Right cardiac atrium (tissue), 5 donors: Measurements from ENCODE around the gene ZNF628. TPM values are rescaled to one million over a fixed set of nuclear protein-coding genes. Genes with fewer than 3 reads are reported as not detected.
A peak's percentile ranks its signal among the peaks of the same experiment; 100 is the strongest.

Experiments used
- ATAC-seq, 2 donors: fragments of 200-7000 bp; cut with Tn5 transposase; one replicate each; pipeline versions ENCODE4 v1.8.0 to v1.9.1; 2020; ENCODE audit warnings: moderate library complexity in 2 of 2, mild to moderate bottlenecking in 1 of 2
- DNase-seq, 3 donors: peaks; one replicate each; pipeline ENCODE4 v3.0.0-alpha.2; 2020
- H3K27ac ChIP-seq: one replicate; pipeline ENCODE4 v1.5.1; 2013; ENCODE audit warnings: mild to moderate bottlenecking, low read length, control low read depth, moderate library complexity
- H3K27me3 ChIP-seq: one replicate; pipeline ENCODE4 v1.6.1; 2013; ENCODE audit not compliant: control insufficient read depth, insufficient read depth
- H3K4me1 ChIP-seq: one replicate; pipeline ENCODE4 v1.6.1; 2013; ENCODE audit warnings: low read length; ENCODE audit not compliant: control insufficient read depth, insufficient read depth
- H3K4me3 ChIP-seq: one replicate; pipeline ENCODE4 v1.5.1; 2013; ENCODE audit warnings: low read length, control low read depth
- H3K9me3 ChIP-seq: one replicate; pipeline ENCODE4 v1.6.1; 2013; ENCODE audit warnings: low read length; ENCODE audit not compliant: control insufficient read depth
- WGBS: extraction: QIAGEN DNeasy Blood & Tissue Kit; methylation state at CpG from one replicate; pipeline ENCODE4 v1.1.7; 2013; 5-methylcytosine and 5-hydroxymethylcytosine counted together
- intact Hi-C, 4 donors: fragments of 100-400 bp; cut with DNase I; formaldehyde crosslinking; loops; one replicate each; pipeline versions ENCODE4 v1.11.0 to v1.14.0; 2022 to 2023
- polyA plus RNA-seq: library from polyadenylated mRNA; stranded (reverse); fragments of 200-250 nt; gene quantifications from one replicate; pipeline ENCODE4 v1.2.3, GENCODE V29; 2013
- total RNA-seq, 4 donors: library from RNA; stranded (reverse); fragmentation: NEBNext Ultra II Directional; extraction: Animal tissue kit (Norgen Biotek cat#: 25700); gene quantifications; one replicate each; pipeline ENCODE4 v1.2.1, GENCODE V29; 2021
- donor health status: healthy with polysubstance abuse.
- donor health status: DM: no; HTN: yes; CAD: no.
- donor health status: DM: no; HTN: no; CAD: no.
- donor health status: DM: no; HTN: yes; CAD: no; lungs with severe emphysema.
- donor health status: DM: yes; HTN: yes; CAD: no.

Gene ZNF628
- total and polyA plus RNA-seq, 5 donors: 5.6 to 8.1 (median 6.7) TPM

DNA sequence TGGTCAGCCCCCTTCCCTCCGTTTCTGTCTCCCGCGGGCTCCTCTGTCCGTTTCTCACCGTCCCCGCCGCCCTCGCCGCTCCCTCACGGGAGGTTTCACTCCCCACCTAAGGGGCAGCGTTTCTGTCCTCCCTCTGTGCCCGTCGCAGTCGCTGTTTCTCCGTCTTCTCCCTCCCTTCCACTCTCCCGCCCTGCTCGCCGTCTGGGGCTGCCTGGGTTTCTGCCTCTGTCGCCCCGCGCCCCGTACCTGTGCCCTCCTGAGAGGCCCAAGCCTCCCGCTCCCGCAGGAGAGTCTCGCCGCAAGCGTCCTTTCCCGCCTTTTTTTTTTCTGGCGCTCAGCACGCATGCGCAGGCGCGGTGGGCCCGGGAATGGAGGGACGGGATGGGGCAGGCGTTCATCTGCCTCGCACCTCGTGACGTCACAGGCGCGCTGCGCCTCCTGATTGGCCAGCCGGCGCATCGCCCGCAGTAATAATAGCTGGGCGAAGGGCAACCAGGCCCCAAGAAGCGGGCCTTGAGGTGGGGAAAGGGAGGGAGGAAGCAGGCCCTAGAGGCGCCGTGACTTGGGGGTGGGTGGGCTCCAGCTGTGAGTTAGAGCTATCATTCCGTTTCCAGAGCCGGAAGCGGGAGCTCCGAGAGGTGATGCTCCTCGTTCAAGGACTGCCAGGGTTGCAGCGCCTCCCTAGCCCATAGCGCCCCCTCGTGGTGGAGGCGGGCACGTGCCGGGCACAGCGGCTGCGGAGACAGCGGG is 27.3 kb downstream of the ZNF628 start:
- Histone ChIP-seq H3K27me3 (no peaks in the 10 kb centered on the region), H3K4me3 (peak overlapping the region; percentile 31), H3K9me3 (no peaks in the 10 kb centered on the region), H3K27ac (peak overlapping the region; percentile 48), H3K4me1 (no peaks in the 10 kb centered on the region)
- 12% methylated on average over 64 of the region's 64 CpGs for WGBS
- intact Hi-C loops: loop anchor here (2.0 to 10.0 kb wide), 3 partner anchors 35 to 359 kb away; partner anchors contain the start of gene TNNT1 (in 1 of the 4)
- DNase-seq (peak; percentile 95 to 98 (median 98)), ATAC-seq (peak; percentile 97)

DNA sequence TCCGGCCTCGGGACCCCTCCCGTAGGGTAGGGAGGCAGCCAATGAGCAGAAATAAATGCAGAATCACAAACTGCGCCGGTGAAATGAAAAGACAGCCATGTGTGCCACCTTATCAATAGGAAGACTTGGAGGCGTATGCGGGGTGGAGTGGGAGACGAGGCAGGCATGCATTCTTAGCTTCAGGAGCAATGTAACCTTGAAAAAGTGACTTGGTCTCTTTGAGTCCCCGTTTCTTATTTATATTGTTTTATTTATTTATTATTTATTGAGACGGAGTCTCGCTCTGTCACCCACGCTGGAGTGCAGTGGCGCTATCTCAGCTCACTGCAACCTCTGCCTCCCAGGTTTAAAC is 27.8 kb downstream of the ZNF628 start:
- Histone ChIP-seq H3K27ac (no peak overlapping the region), H3K27me3 (no peaks in the 10 kb centered on the region), H3K4me3 (no peak overlapping the region), H3K4me1 (no peaks in the 10 kb centered on the region), H3K9me3 (no peaks in the 10 kb centered on the region)
- DNase-seq (no peak), ATAC-seq (no peak)
- intact Hi-C loops: loop anchor here (2.0 to 10.0 kb wide), 3 partner anchors 35 to 359 kb away; partner anchors contain the start of gene TNNT1 (in 1 of the 4)
- 39% methylated on average over 13 of the region's 13 CpGs for WGBS

DNA sequence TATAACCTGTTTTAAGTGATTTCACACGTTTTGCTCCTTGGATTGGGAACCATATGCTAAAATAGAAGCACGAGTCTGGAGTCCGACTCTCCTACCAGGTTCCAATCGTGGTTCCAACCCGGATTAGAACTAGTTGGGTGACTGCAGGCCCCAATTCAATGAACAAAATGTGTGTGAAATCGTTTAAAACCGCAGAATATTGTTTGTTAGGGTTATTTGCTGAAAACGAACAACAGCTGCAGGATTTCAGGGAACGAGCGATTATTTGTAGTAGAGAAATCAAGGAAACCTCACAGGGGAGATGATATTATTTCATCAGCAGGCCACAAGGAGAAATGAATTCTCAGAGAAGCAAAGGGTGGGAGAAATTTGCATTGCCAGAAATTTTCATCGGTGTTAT is 28.6 kb downstream of the ZNF628 start:
- intact Hi-C loops: loop anchor here (2.0 to 10.0 kb wide), 4 partner anchors 36 to 368 kb away; partner anchors contain the start of gene TNNT1 (in 1 of the 4)
- 89% methylated on average over 11 of the region's 11 CpGs for WGBS
- Histone ChIP-seq H3K4me3 (no peak overlapping the region), H3K9me3 (no peaks in the 10 kb centered on the region), H3K4me1 (no peaks in the 10 kb centered on the region), H3K27ac (no peak overlapping the region), H3K27me3 (no peaks in the 10 kb centered on the region)
- DNase-seq (no peak), ATAC-seq (no peak)

DNA sequence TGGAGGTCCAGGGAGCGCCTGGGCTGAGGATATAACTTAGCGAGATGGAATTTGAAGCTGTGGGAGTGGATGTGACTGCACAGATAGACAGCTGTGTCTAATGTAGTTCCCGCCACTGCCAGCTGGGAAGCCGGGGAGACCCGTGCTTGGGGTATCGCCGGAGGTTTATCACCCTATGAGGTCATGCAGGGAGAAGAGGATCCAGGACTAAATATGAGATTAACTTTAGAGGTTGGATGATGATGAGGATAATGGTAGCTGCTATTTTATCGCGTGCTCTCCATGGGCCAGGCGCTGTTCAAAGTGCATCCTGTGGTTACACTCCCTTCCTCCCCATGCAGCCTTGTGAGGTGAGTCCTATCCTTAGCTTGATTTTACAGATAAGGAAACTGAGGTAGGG is 31.7 kb downstream of the ZNF628 start:
- Histone ChIP-seq H3K4me3 (no peak overlapping the region), H3K27ac (no peak overlapping the region), H3K4me1 (no peaks in the 10 kb centered on the region), H3K9me3 (no peaks in the 10 kb centered on the region), H3K27me3 (no peaks in the 10 kb centered on the region)
- ATAC-seq: no peak
- intact Hi-C loops: loop anchor here in 2 of 4 donors (5.0 to 10.0 kb wide), 2 partner anchors 363 to 371 kb away; partner anchors contain the start of gene TNNT1 (in 1 of the 2)
- DNase-seq: peak in 1 of 3 donors; percentile 26
- WGBS: 73% methylated on average over 10 of the region's 10 CpGs

DNA sequence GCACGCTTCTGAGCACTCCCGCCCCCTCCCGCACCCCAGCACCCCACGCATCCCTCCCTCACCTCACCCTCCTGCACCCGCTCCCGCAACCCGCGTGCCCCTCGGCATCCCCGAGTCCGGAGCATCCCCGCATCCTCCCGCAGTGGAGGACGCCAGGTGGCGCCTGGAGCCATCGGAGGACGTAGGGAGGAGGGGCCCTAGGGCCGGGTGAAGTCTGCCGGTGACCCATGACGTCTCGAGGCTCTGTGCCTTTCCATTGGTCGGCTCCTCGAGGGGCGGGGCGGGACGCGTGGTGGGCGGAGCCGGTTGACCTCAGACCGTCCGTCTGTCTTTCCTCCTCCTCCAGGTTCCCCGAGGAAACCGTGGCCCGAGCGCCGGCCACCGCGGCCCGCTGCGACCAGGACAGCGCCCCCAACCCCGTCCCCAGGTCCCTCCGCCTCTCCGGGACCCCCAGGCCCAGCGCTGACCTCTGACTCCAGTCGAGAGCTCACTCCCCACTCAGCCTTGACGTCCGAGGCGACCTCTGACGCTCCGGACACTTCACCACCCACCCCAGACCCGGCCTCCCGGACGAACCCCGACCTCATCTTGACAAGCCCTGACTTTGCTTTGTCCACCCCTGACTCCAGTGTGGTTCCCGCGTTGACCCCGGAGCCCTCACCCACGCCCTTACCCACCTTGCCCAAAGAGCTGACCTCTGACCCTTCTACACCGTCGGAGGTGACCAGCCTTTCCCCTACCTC is 40.6 kb downstream of the ZNF628 start:
- H3K27ac ChIP-seq: peak overlapping the region; percentile 86
- H3K4me1 ChIP-seq: peaks cover 8% of the 10 kb centered on the region
- H3K9me3 ChIP-seq: no peaks in the 10 kb centered on the region
- peak overlapping the region; percentile 42 for H3K4me3 ChIP-seq
- peak; percentile 98 for ATAC-seq
- intact Hi-C loops: loop anchor here (5.0 to 10.0 kb wide), 5 partner anchors 65 to 118 kb away; partner anchors contain the start of genes ZNF865 (in 3 of the 4), FIZ1 (in 1 of the 4), ZNF524 (in 1 of the 4) and ZNF579 (in 1 of the 4)
- WGBS: 9% methylated on average over 61 of the region's 61 CpGs
- peak; percentile 94 to 98 (median 97) for DNase-seq
- no peaks in the 10 kb centered on the region for H3K27me3 ChIP-seq

DNA sequence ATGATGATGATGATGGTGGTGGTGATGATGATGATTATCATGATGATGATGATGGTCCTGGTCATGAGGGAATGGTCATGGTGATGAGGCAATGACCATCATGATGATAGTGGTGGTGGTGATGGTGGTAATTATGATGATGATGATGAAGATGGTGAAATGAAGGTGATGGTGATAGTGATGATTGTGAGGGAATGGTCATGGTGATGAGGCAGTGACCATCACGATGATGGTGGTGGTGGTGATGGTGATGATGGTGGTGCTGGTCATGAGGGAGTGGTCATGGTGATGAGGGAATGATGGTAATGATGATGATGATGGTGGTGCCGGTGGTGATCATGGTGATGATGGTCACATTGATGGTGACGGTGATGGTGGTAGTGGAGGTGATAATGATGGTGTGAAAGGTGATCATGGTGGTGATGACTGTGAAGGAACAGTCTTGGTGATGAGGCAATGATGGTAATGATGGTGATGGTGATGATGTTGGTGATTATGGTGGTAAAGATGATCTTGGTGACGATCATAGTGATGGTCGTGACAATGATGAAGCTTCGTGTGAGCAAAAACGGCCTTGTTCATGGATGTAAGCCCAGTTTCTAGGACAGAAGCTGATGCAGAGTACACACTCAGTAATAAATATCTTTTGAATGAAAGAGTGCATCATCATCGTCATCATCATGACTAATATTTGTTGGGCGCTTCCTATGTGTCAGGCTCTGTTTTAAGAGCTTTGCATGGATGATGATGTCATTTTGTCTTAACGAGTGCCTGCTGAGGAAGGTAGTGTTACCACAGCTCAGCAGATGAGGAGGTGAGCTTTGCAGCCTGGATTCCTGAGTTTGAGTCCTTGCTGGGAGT is 43.3 kb downstream of the ZNF628 start:
- 87% methylated on average over 10 of the region's 10 CpGs for WGBS
- H3K9me3 ChIP-seq: no peaks in the 10 kb centered on the region
- no peaks in the 10 kb centered on the region for H3K27me3 ChIP-seq
- H3K4me3 ChIP-seq: no peak overlapping the region
- no peak overlapping the region for H3K27ac ChIP-seq
- intact Hi-C loops: loop anchor here (5.0 to 10.0 kb wide), 5 partner anchors 63 to 115 kb away; partner anchors contain the start of genes ZNF865 (in 3 of the 4), FIZ1 (in 1 of the 4), ZNF524 (in 1 of the 4) and ZNF579 (in 1 of the 4)
- DNase-seq: no peak
- peaks cover 8% of the 10 kb centered on the region for H3K4me1 ChIP-seq
- ATAC-seq: no peak

DNA sequence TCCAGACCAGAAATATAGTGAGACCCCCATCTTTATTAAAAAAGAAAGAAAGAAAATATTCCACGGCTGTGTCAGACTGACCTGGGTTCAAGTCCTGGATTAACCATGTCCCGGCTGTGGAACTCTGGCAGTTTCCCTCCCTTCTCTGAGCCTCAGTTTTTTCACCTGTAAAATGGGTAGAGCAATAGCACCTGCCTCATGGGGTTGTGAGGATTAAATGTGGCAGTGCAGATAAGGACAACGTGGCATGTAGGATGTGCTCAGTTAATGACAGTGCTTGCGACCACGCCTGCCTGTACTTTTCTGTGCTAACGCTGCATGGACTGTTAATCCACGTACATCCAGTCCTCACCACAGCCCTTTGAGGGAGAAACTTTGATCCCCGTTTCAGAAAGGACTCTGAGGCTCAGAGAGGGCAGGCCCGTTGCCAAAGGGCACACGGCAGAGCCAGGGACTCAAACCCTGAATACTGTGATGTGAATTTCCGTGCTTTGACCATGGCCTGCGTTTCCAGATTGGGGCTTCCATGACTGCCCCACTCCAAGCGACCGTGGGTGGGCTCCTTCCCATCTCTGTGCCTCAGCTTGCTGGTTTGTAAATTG is 44.4 kb downstream of the ZNF628 start:
- Histone ChIP-seq H3K4me3 (no peak overlapping the region), H3K9me3 (no peaks in the 10 kb centered on the region), H3K27ac (no peak overlapping the region), H3K27me3 (no peaks in the 10 kb centered on the region), H3K4me1 (peaks cover 11% of the 10 kb centered on the region)
- ATAC-seq: no peak
- intact Hi-C loops: no loop called here
- peak in 1 of 3 donors; percentile 27 for DNase-seq
- WGBS: 78% methylated on average over 14 of the region's 14 CpGs

DNA sequence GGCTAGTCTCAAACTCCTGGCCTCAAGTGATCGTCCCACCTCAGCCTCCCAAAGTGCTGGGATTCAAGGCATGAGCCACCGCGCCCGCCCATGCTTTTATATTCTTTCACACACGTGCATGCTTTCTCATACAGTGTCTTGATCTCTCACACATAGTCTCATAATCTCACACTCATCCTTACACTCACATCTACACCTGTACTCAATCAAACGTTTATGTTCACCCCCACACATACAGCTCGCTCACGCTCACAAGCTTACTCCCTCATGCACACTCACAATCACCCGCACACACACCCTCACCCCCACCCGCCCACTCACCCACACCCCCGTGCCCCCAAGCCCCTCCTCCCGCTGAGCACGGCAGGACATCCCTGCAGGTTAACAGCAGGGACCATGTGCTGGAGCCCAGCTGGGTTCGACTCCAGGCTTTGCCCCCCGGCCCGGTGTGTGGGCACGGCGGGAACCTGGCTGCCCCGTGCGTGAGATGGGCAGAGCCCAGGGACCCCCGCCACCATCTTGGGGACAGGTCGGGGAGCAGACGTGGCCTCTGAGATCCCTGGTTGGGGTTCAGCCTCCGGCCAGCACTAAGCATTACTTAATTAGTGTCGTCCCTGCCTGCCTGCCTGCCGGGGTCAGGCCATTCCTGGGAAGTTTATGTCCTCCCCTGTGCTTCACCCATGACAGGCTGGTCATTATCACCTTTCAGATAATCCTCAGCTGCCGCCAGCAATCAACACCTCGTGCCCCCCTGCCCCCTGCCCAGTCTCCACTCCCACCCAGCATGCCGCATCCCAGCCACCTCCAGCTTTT is 49.1 kb downstream of the ZNF628 start:
- DNase-seq (peak; percentile 57 to 85 (median 78)), ATAC-seq (peak; percentile 70 to 75)
- Histone ChIP-seq H3K4me1 (peaks cover 14% of the 10 kb centered on the region), H3K27ac (peak overlapping the region; percentile 96), H3K27me3 (no peaks in the 10 kb centered on the region), H3K4me3 (no peak overlapping the region), H3K9me3 (no peaks in the 10 kb centered on the region)
- intact Hi-C loops: loop anchor here in 1 of 4 donors (5.0 kb wide), 1 partner anchor 62 kb away; no protein-coding TSS in a partner anchor
- WGBS: 25% methylated on average over 29 of the region's 29 CpGs
